HEK293T (cell line): ENCODE measurements around the gene CSTB.

Experiments used
- ARNT ChIP-seq: fragments of 450-650 bp; IDR thresholded peaks from 2 replicates; pipeline ENCODE4 v1.6.1; 2017; ENCODE audit warnings: mild to moderate bottlenecking
- CTBP1 ChIP-seq: fragments of 450-650 bp; IDR thresholded peaks from 2 replicates; pipeline ENCODE4 v1.6.1; 2016; ENCODE audit warnings: borderline replicate concordance
- FOXM1 ChIP-seq: fragments of 450-650 bp; IDR thresholded peaks from 2 replicates; pipeline ENCODE4 v1.6.1; 2017; ENCODE audit warnings: mild to moderate bottlenecking, borderline replicate concordance
- LEF1 ChIP-seq: fragments of 450-650 bp; IDR thresholded peaks from 2 replicates; pipeline ENCODE4 v1.6.1; 2017; ENCODE audit warnings: mild to moderate bottlenecking, borderline replicate concordance
- NFRKB ChIP-seq: fragments of 450-650 bp; IDR thresholded peaks from 2 replicates; pipeline ENCODE4 v1.6.1; 2016; ENCODE audit warnings: mild to moderate bottlenecking, moderate library complexity
- PKNOX1 ChIP-seq: fragments of 450-650 bp; IDR thresholded peaks from 2 replicates; pipeline ENCODE4 v1.6.1; 2016
- SP1 ChIP-seq: fragments of 450-650 bp; IDR thresholded peaks from 2 replicates; pipeline ENCODE4 v1.6.1; 2017
- SUZ12 ChIP-seq: fragments of 450-650 bp; IDR thresholded peaks from 2 replicates; pipeline ENCODE4 v1.6.1; 2016; ENCODE audit warnings: mild to moderate bottlenecking
- TARDBP ChIP-seq: fragments of 450-650 bp; IDR thresholded peaks from 2 replicates; pipeline ENCODE4 v1.6.1; 2016

- no peak for TF ChIP-seq SP1
- TF ChIP-seq CTBP1 = no peak
- TF ChIP-seq PKNOX1 = no peak
- TF ChIP-seq TARDBP = no peak
- TF ChIP-seq FOXM1 = no peak
- no peak for TF ChIP-seq ARNT
- no peak for TF ChIP-seq SUZ12
- no peak for TF ChIP-seq LEF1
- no peak for TF ChIP-seq NFRKB
These were observed 918 bp downstream of the CSTB start for GRCh38 chr21:43775190-43775589.
